ENCODE results near the gene ENOX1.

GRCh38 chr13:43805071-43805468 is 18.3 kb upstream of the ENOX1 start:
- no peak for TF ChIP-seq CTCF (IDR thresholded peaks at IDR 0.05)
- no peak for TF ChIP-seq POLR2A (IDR thresholded peaks at IDR 0.05)
